ENCODE data around the gene PCDH10. TPM values are rescaled to one million over a fixed set of nuclear protein-coding genes. Genes with fewer than 3 reads are reported as not detected.

PCDH10 gene
- total and polyA plus RNA-seq, 2 of the 8 experiments (the other 6 are each of a cell fraction or from before 2014, with no cell fraction given): 2.2 to 10.0 TPM

DNA sequence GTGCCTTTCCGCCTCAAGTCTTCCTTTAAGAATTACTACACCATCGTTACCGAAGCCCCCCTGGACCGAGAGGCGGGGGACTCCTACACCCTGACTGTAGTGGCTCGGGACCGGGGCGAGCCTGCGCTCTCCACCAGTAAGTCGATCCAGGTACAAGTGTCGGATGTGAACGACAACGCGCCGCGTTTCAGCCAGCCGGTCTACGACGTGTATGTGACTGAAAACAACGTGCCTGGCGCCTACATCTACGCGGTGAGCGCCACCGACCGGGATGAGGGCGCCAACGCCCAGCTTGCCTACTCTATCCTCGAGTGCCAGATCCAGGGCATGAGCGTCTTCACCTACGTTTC lies 2.2 kb downstream of the PCDH10 start (continued):
- TF ChIP-seq CHD2 (IDR thresholded peaks at IDR 0.05; ENCODE audit: low read length) (no peak), JUN (IDR thresholded peaks at IDR 0.05; ENCODE audit: low read depth, low read length) (no peak), RAD21 (IDR thresholded peaks at IDR 0.05 in 1 of 2, conservative IDR thresholded peaks at IDR 0.05 in 1 of 2; ENCODE audit: low read depth in 2 of 2, low read length in 2 of 2) (peak in 1 of 2 experiments; percentile 26; a peak in 1 of 4 replicates), ASH2L (IDR thresholded peaks at IDR 0.05; ENCODE audit: low read length) (peak; percentile 51), CTBP2 (IDR thresholded peaks at IDR 0.05; ENCODE audit: borderline replicate concordance, insufficient read depth, insufficient read length, low read length) (no peak), SUZ12 (IDR thresholded peaks at IDR 0.05; ENCODE audit: low read length) (peak; percentile 41; the same call in 1 of the 2 replicates), HDAC6 (IDR thresholded peaks at IDR 0.05; ENCODE audit: low read depth, low read length) (no peak)
- TF ChIP-seq, protein P1, sequence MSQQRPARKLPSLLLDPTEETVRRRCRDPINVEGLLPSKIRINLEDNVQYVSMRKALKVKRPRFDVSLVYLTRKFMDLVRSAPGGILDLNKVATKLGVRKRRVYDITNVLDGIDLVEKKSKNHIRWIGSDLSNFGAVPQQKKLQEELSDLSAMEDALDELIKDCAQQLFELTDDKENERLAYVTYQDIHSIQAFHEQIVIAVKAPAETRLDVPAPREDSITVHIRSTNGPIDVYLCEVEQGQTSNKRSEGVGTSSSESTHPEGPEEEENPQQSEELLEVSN (IDR thresholded peaks at IDR 0.05): peak; percentile 86
- TF ChIP-seq, protein P2, sequence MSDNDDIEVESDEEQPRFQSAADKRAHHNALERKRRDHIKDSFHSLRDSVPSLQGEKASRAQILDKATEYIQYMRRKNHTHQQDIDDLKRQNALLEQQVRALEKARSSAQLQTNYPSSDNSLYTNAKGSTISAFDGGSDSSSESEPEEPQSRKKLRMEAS (IDR thresholded peaks at IDR 0.05): peak; percentile 85

All from H1 (cell line).